SK-N-DZ (cell line): ENCODE data around the gene RBM39.
"Not testable (repeated sequence)": the region's sequence is repeated elsewhere in the genome, so short reads cannot be mapped to it uniquely, and the experiment has no call there.

Experiments
- DNase-seq: peaks from one replicate; pipeline ENCODE4 v3.0.0-alpha.2; 2015; ENCODE audit warnings: low spot score

RBM39 gene

GRCh38 chr20:35756404-35756803 lies 14.3 kb upstream of the RBM39 start:
- DNase-seq = no peak

- DNase-seq = no peak
These were observed 8.6 kb upstream of the RBM39 start for GRCh38 chr20:35750611-35751010.

- not testable (repeated sequence) for DNase-seq
These were observed 2.4 kb upstream of the RBM39 start for GRCh38 chr20:35744492-35744841.

- DNase-seq = no peak
These were observed 1.8 kb upstream of the RBM39 start for GRCh38 chr20:35743693-35744491.

GRCh38 chr20:35742741-35743523 lies 872 bp upstream of the RBM39 start:
- peak; percentile 40 for DNase-seq

GRCh38 chr20:35739294-35740163 lies 2.5 kb downstream of the RBM39 start:
- no peak for DNase-seq

- no peak for DNase-seq
These were observed 3.5 kb downstream of the RBM39 start for GRCh38 chr20:35738410-35739179.

- DNase-seq = no peak
These were observed 4.2 kb downstream of the RBM39 start for GRCh38 chr20:35737865-35738333.

GRCh38 chr20:35735826-35736470 lies 6.1 kb downstream of the RBM39 start:
- DNase-seq = no peak

- DNase-seq = no peak
These were observed 7.0 kb downstream of the RBM39 start for GRCh38 chr20:35734777-35735649.

GRCh38 chr20:35734374-35734773 lies 7.7 kb downstream of the RBM39 start:
- no peak for DNase-seq

- no peak for DNase-seq
These were observed 9.4 kb downstream of the RBM39 start for GRCh38 chr20:35732644-35732982.

- DNase-seq = no peak
These were observed 10.0 kb downstream of the RBM39 start for GRCh38 chr20:35731862-35732643.

GRCh38 chr20:35731469-35731788 lies 10.6 kb downstream of the RBM39 start:
- no peak for DNase-seq

GRCh38 chr20:35730583-35731468 lies 11.2 kb downstream of the RBM39 start:
- no peak for DNase-seq

GRCh38 chr20:35729836-35730582 lies 12.1 kb downstream of the RBM39 start:
- DNase-seq = no peak

GRCh38 chr20:35729283-35729807 lies 12.7 kb downstream of the RBM39 start:
- no peak for DNase-seq
